ENCODE measurements around the gene PEX5L.

PEX5L gene

GRCh38 chr3:179948740-179949139 is 88.0 kb downstream of the PEX5L start:
- ChIA-PET CTCF (interaction anchor here (1.6 kb wide), 1 partner anchor 20 kb away, joined by 3 read pairs; no protein-coding TSS in a partner anchor), POLR2A (ENCODE audit: low non-redundant PET) (no interaction called here)
- TF ChIP-seq, protein P1, sequence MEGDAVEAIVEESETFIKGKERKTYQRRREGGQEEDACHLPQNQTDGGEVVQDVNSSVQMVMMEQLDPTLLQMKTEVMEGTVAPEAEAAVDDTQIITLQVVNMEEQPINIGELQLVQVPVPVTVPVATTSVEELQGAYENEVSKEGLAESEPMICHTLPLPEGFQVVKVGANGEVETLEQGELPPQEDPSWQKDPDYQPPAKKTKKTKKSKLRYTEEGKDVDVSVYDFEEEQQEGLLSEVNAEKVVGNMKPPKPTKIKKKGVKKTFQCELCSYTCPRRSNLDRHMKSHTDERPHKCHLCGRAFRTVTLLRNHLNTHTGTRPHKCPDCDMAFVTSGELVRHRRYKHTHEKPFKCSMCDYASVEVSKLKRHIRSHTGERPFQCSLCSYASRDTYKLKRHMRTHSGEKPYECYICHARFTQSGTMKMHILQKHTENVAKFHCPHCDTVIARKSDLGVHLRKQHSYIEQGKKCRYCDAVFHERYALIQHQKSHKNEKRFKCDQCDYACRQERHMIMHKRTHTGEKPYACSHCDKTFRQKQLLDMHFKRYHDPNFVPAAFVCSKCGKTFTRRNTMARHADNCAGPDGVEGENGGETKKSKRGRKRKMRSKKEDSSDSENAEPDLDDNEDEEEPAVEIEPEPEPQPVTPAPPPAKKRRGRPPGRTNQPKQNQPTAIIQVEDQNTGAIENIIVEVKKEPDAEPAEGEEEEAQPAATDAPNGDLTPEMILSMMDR (conservative IDR thresholded peaks at IDR 0.05; ENCODE audit: low read depth) = no peak
- no peak for DNase-seq (ENCODE audit: low spot score)
- no peak overlapping the region for H3K27ac ChIP-seq

DNA sequence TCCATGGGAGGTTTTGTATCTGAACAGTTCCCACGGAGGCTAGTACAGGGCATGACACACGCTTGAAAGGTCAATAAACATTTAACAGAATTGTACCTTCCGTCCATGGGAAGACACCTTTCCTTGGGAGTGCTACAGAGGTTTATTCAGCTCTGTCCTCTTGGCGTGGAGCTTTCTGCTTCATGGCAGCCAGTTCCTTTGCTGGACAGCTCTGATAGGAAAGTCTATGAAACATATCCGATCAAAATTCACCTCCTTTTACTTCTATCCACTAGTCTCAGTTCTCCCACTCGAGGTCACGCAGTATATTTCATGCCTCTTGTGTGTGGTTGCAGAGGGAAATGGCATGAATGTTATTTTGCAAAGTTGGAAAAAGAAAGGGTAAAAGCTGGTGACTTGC is 91.2 kb downstream of the PEX5L start:
- DNase-seq (ENCODE audit: low spot score) = no peak
- POLR2A ChIA-PET (ENCODE audit: low non-redundant PET) = no interaction called here
- no peak overlapping the region for H3K27ac ChIP-seq
- CTCF ChIA-PET = interaction anchor here (0.6 kb wide), 2 partner anchors 12 to 54 kb away, joined by 4 read pairs; no protein-coding TSS in a partner anchor
- TF ChIP-seq, protein P1 (conservative IDR thresholded peaks at IDR 0.05; ENCODE audit: low read depth) = no peak

GRCh38 chr3:179943117-179943880 is 93.4 kb downstream of the PEX5L start:
- DNase-seq (ENCODE audit: low spot score) = no peak
- POLR2A ChIA-PET (ENCODE audit: low non-redundant PET) = no interaction called here
- TF ChIP-seq, protein P1 (conservative IDR thresholded peaks at IDR 0.05; ENCODE audit: low read depth) = no peak
- H3K27ac ChIP-seq = no peak overlapping the region
- CTCF ChIA-PET = interaction anchor here (1.2 kb wide), 1 partner anchor 14 kb away, joined by 3 read pairs; no protein-coding TSS in a partner anchor

DNA sequence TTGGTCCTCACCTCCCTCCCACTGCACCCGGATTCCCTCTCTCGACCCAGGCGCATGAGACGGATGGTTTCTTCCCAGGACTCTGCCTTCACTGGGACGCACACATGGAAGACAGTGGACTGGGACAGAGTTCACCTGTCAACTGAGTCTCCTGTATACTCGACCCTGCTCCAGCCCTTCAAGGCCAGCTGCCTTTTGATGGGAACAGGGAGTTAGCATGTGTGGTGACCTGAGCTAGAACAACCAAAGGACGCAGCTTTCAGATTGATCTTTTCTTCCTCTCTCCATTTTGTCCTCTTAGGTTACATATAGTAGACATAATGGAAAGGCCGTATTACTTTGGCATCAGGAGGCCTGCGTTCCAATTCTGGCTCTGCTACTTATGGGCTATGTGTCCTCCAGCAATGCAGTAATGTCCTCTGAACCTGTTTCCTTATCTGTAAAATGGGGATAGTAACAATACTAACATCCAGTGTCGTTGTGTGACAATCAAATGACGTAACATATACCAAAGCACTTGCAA is 94.1 kb downstream of the PEX5L start:
- no peak for DNase-seq (ENCODE audit: low spot score)
- ChIA-PET POLR2A (ENCODE audit: low non-redundant PET) (no interaction called here), CTCF (no interaction called here)
- TF ChIP-seq, protein P1 (conservative IDR thresholded peaks at IDR 0.05; ENCODE audit: low read depth) = no peak
- H3K27ac ChIP-seq = no peak overlapping the region

GRCh38 chr3:179935710-179936109 is 101.0 kb downstream of the PEX5L start:
- no peak overlapping the region for H3K27ac ChIP-seq
- ChIA-PET CTCF (interaction anchor here (0.5 kb wide), 1 partner anchor 1631 kb away, joined by 3 read pairs; no protein-coding TSS in a partner anchor), POLR2A (ENCODE audit: low non-redundant PET) (no interaction called here)
- DNase-seq (ENCODE audit: low spot score) = no peak
- TF ChIP-seq, protein P1 (conservative IDR thresholded peaks at IDR 0.05; ENCODE audit: low read depth) = no peak

- ChIA-PET POLR2A (ENCODE audit: low non-redundant PET) (no interaction called here), CTCF (interaction anchor here (0.6 kb wide), 1 partner anchor 12 kb away, joined by 4 read pairs; no protein-coding TSS in a partner anchor)
- no peak overlapping the region for H3K27ac ChIP-seq
- TF ChIP-seq, protein P1 (conservative IDR thresholded peaks at IDR 0.05; ENCODE audit: low read depth) = no peak
- DNase-seq (ENCODE audit: low spot score) = no peak
Observed at GRCh38 chr3:179933914-179934313, 102.8 kb downstream of the PEX5L start.

Data from RWPE1 (cell line).